GM15510 (cell line): ENCODE results near the gene COL23A1.

ENCODE experiments used
- POLR2A ChIP-seq: IDR thresholded peaks from 3 replicates; pipeline ENCODE4 v1.6.1; 2011; ENCODE audit warnings: borderline replicate concordance; ENCODE audit not compliant: insufficient read length; ENCODE audit errors: extremely low read depth

Gene COL23A1

DNA sequence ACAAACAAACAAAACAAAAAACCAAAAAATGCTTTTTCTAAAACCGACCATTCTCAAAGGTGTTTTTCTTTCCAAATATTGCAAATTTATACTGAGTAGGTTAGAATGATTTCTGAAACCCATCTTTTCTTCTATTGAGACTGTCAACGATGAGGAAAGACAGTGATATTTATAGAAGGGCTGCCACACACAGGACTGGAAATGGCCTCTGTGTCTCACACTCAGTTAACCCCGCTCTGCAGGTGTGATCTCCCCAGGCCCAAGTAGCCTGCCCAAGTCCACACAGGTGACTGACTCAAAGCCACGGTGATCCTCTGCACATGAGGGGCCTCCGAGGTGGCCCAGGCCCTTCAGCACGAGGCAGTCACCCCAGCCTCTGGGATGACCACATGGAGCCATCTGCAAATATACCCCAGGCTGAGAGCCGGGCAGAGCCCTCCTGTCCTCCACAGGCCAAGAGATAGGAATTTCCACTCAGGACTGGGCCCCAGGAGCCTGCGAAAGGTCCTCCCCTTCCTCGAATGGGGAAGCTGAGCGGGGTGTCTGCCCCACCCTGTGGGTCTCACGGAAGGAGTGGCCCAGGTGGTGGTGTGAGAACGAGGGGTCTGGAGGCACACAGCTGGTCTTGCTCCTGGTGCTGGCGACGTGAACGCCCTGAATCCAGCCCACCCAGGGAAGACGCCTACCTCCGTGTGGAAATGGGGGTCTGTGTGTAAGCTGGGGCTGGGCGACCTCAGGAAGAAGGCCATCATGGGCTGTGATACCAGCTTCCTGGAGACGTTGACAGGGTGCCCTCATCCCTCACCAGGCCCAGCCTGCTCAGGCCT lies 304.6 kb downstream of the COL23A1 start:
- no peak for TF ChIP-seq POLR2A

DNA sequence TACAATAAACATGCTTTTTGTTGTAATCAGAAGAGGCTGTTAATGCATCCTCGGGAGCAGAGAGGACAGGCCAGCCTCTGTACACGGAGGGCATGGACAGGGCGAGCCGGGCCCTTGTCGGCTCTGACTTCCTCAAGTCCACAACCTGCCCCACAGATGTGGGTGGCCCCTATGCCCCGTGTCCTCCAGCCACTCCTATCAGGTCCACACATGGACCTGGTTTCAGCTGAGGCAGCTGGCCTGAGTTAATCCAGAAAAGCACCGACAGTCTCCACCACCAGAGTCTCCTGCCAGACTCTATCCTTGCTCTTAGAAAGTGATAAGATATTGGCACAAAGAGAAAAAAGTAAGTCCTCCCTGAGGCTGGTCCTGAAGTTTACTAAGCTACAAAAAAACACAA lies 305.2 kb downstream of the COL23A1 start:
- no peak for TF ChIP-seq POLR2A

DNA sequence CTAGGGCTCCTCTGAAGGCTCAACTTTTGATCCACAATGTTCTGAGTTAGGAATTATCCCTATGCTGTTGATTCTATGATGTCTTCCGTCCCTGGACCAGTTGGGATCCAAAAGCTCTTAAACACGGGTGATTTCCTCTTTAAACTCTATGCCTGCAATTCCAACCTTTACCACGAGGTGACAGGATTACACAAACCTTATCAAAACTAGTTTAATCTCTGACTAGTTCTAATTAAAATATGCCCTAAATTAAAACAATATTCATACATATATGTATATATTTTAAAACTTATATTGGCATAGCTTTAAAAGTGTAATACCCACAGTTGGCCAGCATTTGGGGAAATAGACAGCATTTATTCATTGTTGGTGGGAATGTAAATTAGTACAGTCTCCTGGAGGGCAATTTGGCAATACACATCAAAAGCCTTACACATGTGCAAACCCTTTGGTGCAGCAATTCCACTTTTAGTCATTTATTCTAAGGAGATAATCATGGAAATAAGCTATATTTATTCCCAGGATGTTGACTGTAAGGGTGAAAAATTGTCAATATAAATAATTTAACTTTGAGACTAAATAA lies 306.0 kb downstream of the COL23A1 start:
- no peak for TF ChIP-seq POLR2A

DNA sequence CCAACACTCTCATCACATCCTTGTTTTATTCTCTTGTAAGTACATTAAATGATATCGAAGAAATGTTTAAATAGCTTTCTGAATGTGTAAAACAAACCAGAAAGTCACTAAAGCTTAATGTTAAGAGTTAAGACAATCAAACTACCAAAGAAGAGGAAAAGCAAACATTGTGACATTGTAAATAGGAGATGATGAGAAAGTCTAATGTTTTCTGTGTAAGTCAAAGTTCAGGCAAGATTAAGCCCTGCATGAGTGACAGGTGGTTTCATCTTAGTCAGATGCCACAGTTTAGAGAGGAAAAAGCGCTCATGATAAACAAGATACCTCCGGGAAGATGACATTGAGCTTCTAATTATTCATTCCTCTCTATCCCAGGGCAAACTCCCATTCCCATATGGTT lies 306.7 kb downstream of the COL23A1 start:
- no peak for TF ChIP-seq POLR2A

DNA sequence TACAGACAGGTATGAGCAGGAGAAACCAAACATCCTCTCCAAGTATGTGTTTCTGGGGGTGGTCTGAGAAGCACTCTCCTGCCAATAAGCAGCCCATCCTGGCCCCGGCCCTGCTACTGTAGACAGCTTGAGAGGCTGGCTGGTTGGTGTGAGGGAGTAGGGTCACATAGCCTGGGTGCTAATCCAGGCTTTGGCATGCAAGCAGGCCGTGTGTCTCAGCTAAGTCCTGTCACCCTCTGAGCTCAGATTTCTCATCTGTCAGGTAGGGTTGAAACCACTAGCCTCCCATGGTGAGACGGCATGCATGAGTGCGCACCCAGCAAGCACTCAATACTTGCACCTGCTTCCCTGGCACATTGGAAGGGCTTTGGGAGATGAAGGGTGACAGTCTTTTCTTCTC lies 307.8 kb downstream of the COL23A1 start:
- no peak for TF ChIP-seq POLR2A

DNA sequence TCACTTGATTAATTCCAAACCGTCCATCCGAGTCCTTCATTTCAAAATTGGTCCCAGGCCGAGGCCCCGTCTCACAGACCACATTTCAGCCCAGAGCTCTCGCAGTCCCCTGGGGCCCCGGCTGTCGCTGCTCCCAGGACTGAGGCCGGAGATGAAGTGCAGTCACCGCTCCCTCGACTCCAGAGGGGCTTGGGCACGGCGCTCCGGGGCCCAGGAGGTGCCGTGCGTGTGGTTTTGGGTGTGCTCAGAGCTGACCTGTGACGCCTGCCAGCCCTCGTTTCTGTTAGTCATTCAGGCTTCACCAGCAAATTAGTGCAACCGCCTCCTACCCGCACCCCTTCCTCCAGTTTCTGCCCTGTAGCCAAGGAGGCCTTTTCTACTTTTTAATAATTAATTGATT lies 308.9 kb downstream of the COL23A1 start:
- no peak for TF ChIP-seq POLR2A

DNA sequence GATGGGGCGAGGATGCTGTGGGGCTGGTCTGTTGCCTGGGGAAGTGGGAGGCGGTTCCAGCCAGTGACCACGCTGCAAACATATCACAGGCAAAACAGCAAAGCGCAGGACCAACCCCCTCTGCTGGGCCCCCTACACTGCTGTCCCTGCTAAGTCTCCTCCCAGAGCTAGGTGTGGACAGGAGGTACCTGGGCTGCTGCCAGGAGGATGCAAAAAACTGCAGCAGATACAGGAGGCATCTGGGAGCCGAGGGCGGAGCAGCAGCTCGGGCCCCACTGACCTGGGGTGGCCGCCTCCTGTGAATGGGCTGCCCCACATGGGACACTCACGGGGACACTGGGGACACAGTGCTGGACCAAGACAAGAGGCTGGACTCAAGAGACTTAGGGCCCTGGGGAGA lies 309.6 kb downstream of the COL23A1 start:
- TF ChIP-seq POLR2A: no peak

DNA sequence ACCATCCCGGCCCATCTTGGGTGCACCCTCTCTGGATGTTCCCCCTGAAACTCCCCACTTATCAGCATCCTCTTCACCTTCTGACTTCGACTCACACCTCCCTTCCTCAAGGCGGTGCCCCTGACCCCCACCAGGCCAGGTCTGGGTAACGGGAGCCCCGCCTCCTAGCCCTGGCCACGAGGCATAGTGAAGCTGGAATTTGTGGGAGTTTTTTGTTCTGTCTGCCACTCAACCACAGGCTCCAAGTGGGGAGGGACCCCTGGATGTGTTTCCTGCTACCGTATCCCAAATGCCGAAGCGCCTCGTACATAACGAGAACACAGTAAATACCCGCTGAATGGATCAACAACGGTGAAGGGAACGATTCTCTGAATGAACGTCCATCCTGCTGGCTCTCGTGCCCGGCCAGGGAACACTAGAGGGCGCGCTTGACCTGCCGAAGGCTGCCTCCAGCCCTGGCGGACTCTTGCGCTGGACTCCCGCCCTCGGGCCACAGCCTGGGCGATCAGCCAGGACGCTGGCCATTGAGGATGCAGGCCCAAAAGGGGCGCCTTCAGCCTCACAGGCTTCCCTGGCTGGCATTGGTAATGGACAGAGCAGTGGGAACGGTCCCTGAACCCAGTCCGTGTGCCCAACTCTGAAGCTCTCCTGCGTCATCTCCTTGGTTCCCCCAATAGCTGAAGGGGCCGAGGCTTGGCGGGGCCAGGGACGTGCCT lies 310.3 kb downstream of the COL23A1 start:
- no peak for TF ChIP-seq POLR2A

DNA sequence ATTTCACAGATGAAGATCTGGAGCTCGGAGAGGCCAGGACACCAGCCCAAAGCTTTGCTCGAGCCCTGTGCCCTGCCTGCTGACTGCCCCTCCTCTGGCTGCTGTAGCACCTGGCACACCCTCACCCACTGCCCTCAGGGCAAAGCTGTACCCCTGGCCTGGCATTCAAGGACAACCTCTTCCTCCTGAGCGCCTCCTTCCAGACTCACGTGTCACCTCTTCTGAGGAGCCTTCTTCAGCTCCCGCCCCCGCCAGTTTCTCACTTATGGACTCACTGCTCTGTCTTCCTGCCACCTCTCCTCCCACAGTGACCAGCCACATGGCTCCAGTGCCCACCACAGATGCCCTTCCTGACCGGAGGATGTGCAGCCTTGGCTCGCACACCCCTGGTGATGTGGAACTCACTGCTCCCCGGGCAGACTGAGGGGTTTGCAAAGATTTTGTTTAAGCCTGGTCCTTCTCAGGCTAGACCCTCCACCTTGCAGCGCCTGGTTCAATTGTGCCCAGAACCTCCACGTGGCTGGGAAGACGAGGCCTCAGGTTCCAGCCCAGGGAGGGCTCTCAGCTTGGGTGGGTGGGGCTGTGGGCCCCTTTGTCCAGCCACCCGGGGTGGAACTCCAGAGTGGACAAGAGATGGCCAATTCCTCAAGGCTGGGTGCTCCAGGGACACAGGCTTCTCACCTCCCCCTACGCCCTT lies 311.0 kb downstream of the COL23A1 start:
- TF ChIP-seq POLR2A: no peak

DNA sequence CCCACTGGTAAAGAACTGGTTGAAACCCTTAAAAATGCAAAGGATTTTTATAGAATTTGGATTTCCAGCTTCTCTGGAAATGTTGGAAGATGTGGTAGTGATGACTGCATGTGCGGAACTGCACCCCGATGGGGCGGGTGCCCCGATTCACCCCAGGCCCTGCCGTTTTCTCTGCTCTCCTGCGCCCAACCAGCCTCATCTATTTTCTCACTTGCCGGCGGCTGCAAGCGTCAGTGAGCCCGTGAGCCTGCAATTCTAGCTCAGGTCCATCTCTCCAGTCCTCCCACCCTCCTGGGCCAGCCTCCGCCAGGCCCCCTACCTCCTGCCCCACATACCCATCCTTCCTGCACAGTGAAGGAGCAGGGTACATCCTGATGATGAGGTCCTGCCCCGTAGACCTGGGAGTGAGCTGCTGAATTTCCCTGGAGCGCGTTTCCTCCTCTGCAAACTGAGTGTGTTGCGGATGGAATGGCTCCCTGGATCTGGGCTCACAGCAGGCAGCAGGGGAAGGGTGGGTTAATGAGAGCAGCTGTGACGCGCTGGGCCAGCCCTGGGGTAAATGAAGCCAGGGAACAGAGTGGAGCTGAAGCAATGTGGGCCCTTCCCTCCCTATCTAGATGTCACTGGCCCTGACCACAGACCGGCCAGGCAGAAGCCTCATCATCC lies 311.7 kb downstream of the COL23A1 start:
- no peak for TF ChIP-seq POLR2A

DNA sequence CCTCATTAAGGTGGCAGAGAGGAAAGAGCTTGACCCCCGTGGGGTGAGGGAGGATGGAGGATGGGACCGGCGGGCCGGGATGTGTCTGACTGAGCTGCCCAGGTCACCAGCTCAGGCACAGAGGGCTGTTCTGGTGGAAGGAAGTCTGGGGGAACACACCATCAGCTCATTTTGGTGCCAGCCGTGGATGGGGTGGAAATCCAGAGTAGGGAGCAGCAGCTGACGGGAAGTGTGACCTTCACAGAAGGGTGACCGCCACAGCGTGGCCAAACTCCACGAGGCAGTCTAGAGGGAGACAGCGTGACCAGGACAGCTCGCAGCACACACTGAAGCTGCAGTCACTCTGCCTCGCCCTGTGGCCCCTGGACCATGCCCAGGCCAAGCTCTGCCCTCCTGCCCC lies 312.3 kb downstream of the COL23A1 start:
- TF ChIP-seq POLR2A: no peak

DNA sequence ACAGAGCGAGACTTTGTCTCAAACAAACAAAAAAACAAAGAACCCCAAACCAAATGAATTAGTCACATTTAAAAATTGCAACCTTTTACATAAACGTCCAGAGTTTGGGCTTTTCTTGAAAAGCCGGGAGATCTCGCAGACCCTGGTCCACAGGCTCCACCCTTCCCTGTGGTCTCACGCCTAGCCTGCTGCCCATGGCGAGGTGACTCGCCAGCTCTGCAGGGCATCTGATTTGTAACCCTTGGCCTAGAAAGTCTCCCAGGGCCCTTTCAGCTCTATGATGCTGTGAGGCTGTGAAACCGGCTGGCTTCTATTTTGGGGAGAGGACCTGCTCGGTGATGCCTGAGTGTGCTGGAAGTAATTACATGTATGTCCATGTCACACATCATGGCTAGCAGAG lies 312.8 kb downstream of the COL23A1 start:
- TF ChIP-seq POLR2A: no peak

DNA sequence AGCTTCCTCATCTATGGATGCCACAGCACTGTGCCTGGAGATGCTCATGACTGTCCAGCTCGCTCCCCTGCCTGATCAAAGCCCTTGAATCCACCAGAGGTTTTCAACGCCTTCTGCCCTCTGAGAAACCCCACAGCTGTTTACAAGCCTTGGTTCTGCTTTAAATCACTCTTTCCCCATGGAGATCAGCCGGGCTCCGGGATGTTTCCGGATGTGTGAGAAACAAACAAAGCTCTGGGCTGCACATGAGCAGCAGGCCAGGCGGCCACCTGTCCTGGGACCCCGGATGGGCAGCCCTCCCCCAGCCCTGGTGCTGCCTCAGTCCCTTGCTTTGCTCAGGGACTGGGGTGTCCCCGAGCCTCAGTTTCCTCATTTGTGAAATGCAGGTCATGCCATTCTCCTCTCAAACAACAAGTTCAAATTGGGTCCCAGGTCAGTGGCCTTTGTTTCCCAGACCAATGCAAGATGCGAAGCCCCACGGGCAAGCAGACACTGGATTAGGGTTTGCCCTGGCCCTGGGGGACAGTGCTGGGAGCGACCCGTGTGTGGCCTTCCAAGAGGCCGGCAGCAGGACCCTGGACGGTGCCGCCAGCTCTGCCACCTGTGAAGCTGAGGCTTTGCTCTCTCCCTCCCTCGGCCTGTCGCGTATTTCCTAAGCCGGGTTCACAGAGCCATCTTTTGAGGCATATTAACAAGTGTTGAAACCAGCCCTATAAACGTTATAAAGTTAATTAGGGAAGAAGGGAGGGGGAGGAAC lies 315.2 kb downstream of the COL23A1 start:
- TF ChIP-seq POLR2A: no peak
